ENCODE data around the gene MSRB1. TPM values are rescaled to one million over a fixed set of nuclear protein-coding genes. Genes with fewer than 3 reads are reported as not detected.

MSRB1 gene
- total RNA-seq, 1 experiment from 2014 or later: 26.4 TPM

GRCh38 chr16:1960665-1961630 lies 17.9 kb upstream of the MSRB1 start (continued):
- TF ChIP-seq TCF7 (CRISPR knock-in tag; IDR thresholded peaks at IDR 0.05; ENCODE audit: low read depth): peak; percentile 35; the same call in 1 of the 2 replicates
- TF ChIP-seq ESRRA (CRISPR knock-in tag; IDR thresholded peaks at IDR 0.05; ENCODE audit: borderline replicate concordance): no peak
- TF ChIP-seq EMX1 (CRISPR knock-in tag; IDR thresholded peaks at IDR 0.05): peak; percentile 97
- no peak for TF ChIP-seq ZBTB21 (CRISPR knock-in tag; IDR thresholded peaks at IDR 0.05; ENCODE audit: borderline replicate concordance)
- no peak for TF ChIP-seq SOX15 (CRISPR knock-in tag; IDR thresholded peaks at IDR 0.05)
- TF ChIP-seq, protein P1, sequence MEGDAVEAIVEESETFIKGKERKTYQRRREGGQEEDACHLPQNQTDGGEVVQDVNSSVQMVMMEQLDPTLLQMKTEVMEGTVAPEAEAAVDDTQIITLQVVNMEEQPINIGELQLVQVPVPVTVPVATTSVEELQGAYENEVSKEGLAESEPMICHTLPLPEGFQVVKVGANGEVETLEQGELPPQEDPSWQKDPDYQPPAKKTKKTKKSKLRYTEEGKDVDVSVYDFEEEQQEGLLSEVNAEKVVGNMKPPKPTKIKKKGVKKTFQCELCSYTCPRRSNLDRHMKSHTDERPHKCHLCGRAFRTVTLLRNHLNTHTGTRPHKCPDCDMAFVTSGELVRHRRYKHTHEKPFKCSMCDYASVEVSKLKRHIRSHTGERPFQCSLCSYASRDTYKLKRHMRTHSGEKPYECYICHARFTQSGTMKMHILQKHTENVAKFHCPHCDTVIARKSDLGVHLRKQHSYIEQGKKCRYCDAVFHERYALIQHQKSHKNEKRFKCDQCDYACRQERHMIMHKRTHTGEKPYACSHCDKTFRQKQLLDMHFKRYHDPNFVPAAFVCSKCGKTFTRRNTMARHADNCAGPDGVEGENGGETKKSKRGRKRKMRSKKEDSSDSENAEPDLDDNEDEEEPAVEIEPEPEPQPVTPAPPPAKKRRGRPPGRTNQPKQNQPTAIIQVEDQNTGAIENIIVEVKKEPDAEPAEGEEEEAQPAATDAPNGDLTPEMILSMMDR (IDR thresholded peaks at IDR 0.05): no peak
- TF ChIP-seq NFYB (CRISPR knock-in tag; conservative IDR thresholded peaks at IDR 0.05; ENCODE audit: low read depth): no peak
- TF ChIP-seq HMGA2 (CRISPR knock-in tag; IDR thresholded peaks at IDR 0.05): no peak
- TF ChIP-seq ZBTB43 (CRISPR knock-in tag; IDR thresholded peaks at IDR 0.05): no peak
- TF ChIP-seq PRRX2 (CRISPR knock-in tag; IDR thresholded peaks at IDR 0.05): peak; percentile 97
- TF ChIP-seq, protein P2, sequence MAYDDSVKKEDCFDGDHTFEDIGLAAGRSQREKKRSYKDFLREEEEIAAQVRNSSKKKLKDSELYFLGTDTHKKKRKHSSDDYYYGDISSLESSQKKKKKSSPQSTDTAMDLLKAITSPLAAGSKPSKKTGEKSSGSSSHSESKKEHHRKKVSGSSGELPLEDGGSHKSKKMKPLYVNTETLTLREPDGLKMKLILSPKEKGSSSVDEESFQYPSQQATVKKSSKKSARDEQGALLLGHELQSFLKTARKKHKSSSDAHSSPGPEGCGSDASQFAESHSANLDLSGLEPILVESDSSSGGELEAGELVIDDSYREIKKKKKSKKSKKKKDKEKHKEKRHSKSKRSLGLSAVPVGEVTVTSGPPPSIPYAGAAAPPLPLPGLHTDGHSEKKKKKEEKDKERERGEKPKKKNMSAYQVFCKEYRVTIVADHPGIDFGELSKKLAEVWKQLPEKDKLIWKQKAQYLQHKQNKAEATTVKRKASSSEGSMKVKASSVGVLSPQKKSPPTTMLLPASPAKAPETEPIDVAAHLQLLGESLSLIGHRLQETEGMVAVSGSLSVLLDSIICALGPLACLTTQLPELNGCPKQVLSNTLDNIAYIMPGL (CRISPR knock-in tag; IDR thresholded peaks at IDR 0.05): no peak
- TF ChIP-seq ZSCAN18 (CRISPR knock-in tag; IDR thresholded peaks at IDR 0.05): no peak
- TF ChIP-seq ZMAT4 (CRISPR knock-in tag; IDR thresholded peaks at IDR 0.05): no peak
- no peak for TF ChIP-seq MYBL2 (CRISPR knock-in tag; IDR thresholded peaks at IDR 0.05)
- TF ChIP-seq STAT6 (CRISPR knock-in tag; conservative IDR thresholded peaks at IDR 0.05; ENCODE audit: low read depth): no peak
- no peak for TF ChIP-seq E2F5 (CRISPR knock-in tag; IDR thresholded peaks at IDR 0.05)
- no peak for TF ChIP-seq NR2C2 (CRISPR knock-in tag; IDR thresholded peaks at IDR 0.05)
- TF ChIP-seq CREB1 (CRISPR knock-in tag; IDR thresholded peaks at IDR 0.05): no peak
- peak; percentile 51 for TF ChIP-seq ZNF532 (CRISPR knock-in tag; IDR thresholded peaks at IDR 0.05; ENCODE audit: borderline replicate concordance)
- TF ChIP-seq FOXP1 (CRISPR knock-in tag; IDR thresholded peaks at IDR 0.05; ENCODE audit: borderline replicate concordance): no peak; the same call in 1 of the 2 replicates
- 0 out of 2 replicates have a peak, but pooled peaks have one; percentile 66 for TF ChIP-seq CREM (CRISPR knock-in tag; IDR thresholded peaks at IDR 0.05)
- TF ChIP-seq JAZF1 (CRISPR knock-in tag; IDR thresholded peaks at IDR 0.05): no peak
- TF ChIP-seq ZNF396 (CRISPR knock-in tag; IDR thresholded peaks at IDR 0.05; ENCODE audit: borderline replicate concordance): no peak

Data from WTC11 (cell line).